CD1c-positive myeloid dendritic cell (primary cell): Measurements from ENCODE around the gene SUMF1.

Experiments used
- DNase-seq: peaks from one replicate; pipeline ENCODE4 v3.0.0-alpha.2; 2016; ENCODE audit errors: extremely low spot score

SUMF1 gene

GRCh38 chr3:4466741-4467521 lies at the start of gene SUMF1:
TSS of gene SUMF1 (minus strand) at chr3:4467269. CDS start at chr3:4467245, 24 bp downstream.
- DNase-seq: peak; percentile 77

GRCh38 chr3:4515916-4516579 lies 49.0 kb upstream of the SUMF1 start:
- no peak for DNase-seq

- DNase-seq: no peak
Measured at GRCh38 chr3:4514916-4515315, 47.8 kb upstream of the SUMF1 start.

- DNase-seq: no peak
Measured at GRCh38 chr3:4514321-4514720, 47.3 kb upstream of the SUMF1 start.

- DNase-seq: no peak
Measured at GRCh38 chr3:4512895-4513616, 46.0 kb upstream of the SUMF1 start.

- DNase-seq: no peak
Measured at GRCh38 chr3:4511491-4512262, 44.6 kb upstream of the SUMF1 start.

- no peak for DNase-seq
Measured at GRCh38 chr3:4509983-4510755, 43.1 kb upstream of the SUMF1 start.

GRCh38 chr3:4509043-4509442 lies 42.0 kb upstream of the SUMF1 start:
- no peak for DNase-seq

GRCh38 chr3:4508048-4508981 lies 41.2 kb upstream of the SUMF1 start:
- DNase-seq: no peak

- DNase-seq: no peak
Measured at GRCh38 chr3:4507024-4507596, 40.0 kb upstream of the SUMF1 start.

- DNase-seq: no peak
Measured at GRCh38 chr3:4506559-4507023, 39.5 kb upstream of the SUMF1 start.

GRCh38 chr3:4505688-4506558 lies 38.9 kb upstream of the SUMF1 start:
- no peak for DNase-seq

GRCh38 chr3:4504340-4505261 lies 37.5 kb upstream of the SUMF1 start:
- peak; percentile 59 for DNase-seq

- peak; percentile 56 for DNase-seq
Measured at GRCh38 chr3:4503050-4503449, 36.0 kb upstream of the SUMF1 start.

GRCh38 chr3:4501927-4502326 lies 34.9 kb upstream of the SUMF1 start:
- no peak for DNase-seq

- no peak for DNase-seq
Measured at GRCh38 chr3:4501437-4501836, 34.4 kb upstream of the SUMF1 start.

- no peak for DNase-seq
Measured at GRCh38 chr3:4498446-4498845, 31.4 kb upstream of the SUMF1 start.
